HEK293 (cell line): Measurements from ENCODE around the gene PTPRJ.

Experiments used
- CTCF ChIA-PET: fragments of 350-600 bp; formaldehyde crosslinking; extraction: SDS; loops from one replicate; lab custom pipeline; 2021; ENCODE audit warnings: antibody characterized with exemption; lab: Yijun Ruan, JAX
- POLR2A ChIA-PET: fragments of 300-600 bp; formaldehyde crosslinking; extraction: SDS; loops from one replicate; lab custom pipeline; 2020; ENCODE audit warnings: antibody characterized with exemption, inconsistent platforms; lab: Yijun Ruan, JAX
- H3K27ac ChIP-seq: fragments of 200-500 bp; sonication (Bioruptor generic); 2 replicates; pipeline ENCODE4 v1.5.1; 2014; ENCODE audit warnings: low read depth, low read length, control low read depth, inconsistent platforms; ENCODE audit errors: extremely low read depth
- H3K36me3 ChIP-seq, 2 experiments: fragments of 200-500 bp in 1 of 2; sonication (Bioruptor generic) in 1 of 2; 1 replicate in 1 of 2; 2 replicates in 1 of 2; pipeline ENCODE4 v1.5.1; 2014 to 2017; ENCODE audit warnings: inconsistent platforms in 2 of 2, low read length in 2 of 2; ENCODE audit not compliant: control insufficient read depth in 2 of 2, insufficient read depth in 1 of 2
- H3K4me1 ChIP-seq: fragments of 200-500 bp; sonication (Bioruptor generic); 2 replicates; pipeline ENCODE4 v1.5.1; 2014; ENCODE audit warnings: mild to moderate bottlenecking, low read length, inconsistent platforms; ENCODE audit not compliant: control insufficient read depth, insufficient read depth
- H3K4me3 ChIP-seq: 2 replicates; pipeline ENCODE4 v1.5.1; 2011; ENCODE audit warnings: low read depth, mild to moderate bottlenecking, control low read depth, low read length, moderate library complexity
- H3K9me3 ChIP-seq: fragments of 200-500 bp; sonication (Bioruptor generic); 2 replicates; pipeline ENCODE4 v1.5.1; 2014; ENCODE audit warnings: low read depth, low read length, inconsistent platforms; ENCODE audit not compliant: control insufficient read depth, insufficient read depth
- KLF7 ChIP-seq: fragments of 450-650 bp; formaldehyde crosslinking; IDR thresholded peaks from 2 replicates; pipeline ENCODE4 v1.5.1; 2016; ENCODE audit warnings: missing biosample characterization, missing genetic modification characterization, borderline replicate concordance
- PRDM10 ChIP-seq: fragments of 450-650 bp; formaldehyde crosslinking; IDR thresholded peaks from 2 replicates; pipeline ENCODE4 v1.5.1; 2016; ENCODE audit warnings: missing biosample characterization, missing genetic modification characterization
- ZBTB10 ChIP-seq: fragments of 450-650 bp; formaldehyde crosslinking; IDR thresholded peaks from 2 replicates; pipeline ENCODE4 v1.5.1; 2016; ENCODE audit warnings: missing biosample characterization, missing genetic modification characterization
- ZIC2 ChIP-seq: fragments of 450-650 bp; formaldehyde crosslinking; IDR thresholded peaks from 2 replicates; pipeline ENCODE4 v1.5.1; 2016; ENCODE audit warnings: missing biosample characterization, missing genetic modification characterization
- ZNF18 ChIP-seq: fragments of 450-650 bp; formaldehyde crosslinking; IDR thresholded peaks from 2 replicates; pipeline ENCODE4 v1.5.1; 2016; ENCODE audit warnings: missing biosample characterization, missing genetic modification characterization
- ZNF184 ChIP-seq: fragments of 450-650 bp; IDR thresholded peaks from 2 replicates; pipeline ENCODE4 v1.5.1; 2018; ENCODE audit warnings: missing biosample characterization, mild to moderate bottlenecking, missing genetic modification characterization
- ZNF211 ChIP-seq: fragments of 450-650 bp; formaldehyde crosslinking; IDR thresholded peaks from 2 replicates; pipeline ENCODE4 v1.5.1; 2016; ENCODE audit warnings: low read depth, missing biosample characterization, missing genetic modification characterization
- ZNF292 ChIP-seq: fragments of 450-650 bp; formaldehyde crosslinking; IDR thresholded peaks from 2 replicates; pipeline ENCODE4 v1.5.1; 2016; ENCODE audit warnings: low read depth, missing biosample characterization, missing genetic modification characterization, borderline replicate concordance
- ZNF37A ChIP-seq: fragments of 450-650 bp; IDR thresholded peaks from 2 replicates; pipeline ENCODE4 v1.5.1; 2018; ENCODE audit warnings: missing biosample characterization, missing genetic modification characterization
- ZNF473 ChIP-seq: fragments of 450-650 bp; formaldehyde crosslinking; IDR thresholded peaks from 2 replicates; pipeline ENCODE4 v1.5.1; 2017; ENCODE audit warnings: missing biosample characterization, missing genetic modification characterization
- ZNF501 ChIP-seq: fragments of 450-650 bp; formaldehyde crosslinking; IDR thresholded peaks from 2 replicates; pipeline ENCODE4 v1.5.1; 2016; ENCODE audit warnings: missing biosample characterization, missing genetic modification characterization
- ZNF558 ChIP-seq: fragments of 450-650 bp; formaldehyde crosslinking; IDR thresholded peaks from 2 replicates; pipeline ENCODE4 v1.5.1; 2016; ENCODE audit warnings: missing biosample characterization, missing genetic modification characterization

Gene PTPRJ

GRCh38 chr11:48034926-48035871, 54.8 kb downstream of the PTPRJ start:
- no peaks in the 10 kb centered on the region for H3K36me3 ChIP-seq
- no peak overlapping the region for H3K4me3 ChIP-seq
- POLR2A ChIA-PET = no interaction called here
- CTCF ChIA-PET = no interaction called here
- peak; percentile 57 for TF ChIP-seq ZIC2
- TF ChIP-seq ZNF501 (tag by site-specific recombination) = no peak
- TF ChIP-seq, all 188 proteins: peak for 1
- no peaks in the 10 kb centered on the region for H3K4me1 ChIP-seq
- no peaks in the 10 kb centered on the region for H3K9me3 ChIP-seq
- no peak overlapping the region for H3K27ac ChIP-seq

- TF ChIP-seq ZNF37A (tag by site-specific recombination) = no peak
- peak; percentile 27 for TF ChIP-seq PRDM10 (tag by site-specific recombination)
- ChIA-PET CTCF (interaction anchor here (0.6 kb wide), 1 partner anchor 33 kb away, joined by 4 read pairs; no protein-coding TSS in a partner anchor), POLR2A (interaction anchor here (0.8 kb wide), 1 partner anchor 20 kb away, joined by 3 read pairs; no protein-coding TSS in a partner anchor)
- Histone ChIP-seq H3K36me3 (no peaks in the 10 kb centered on the region), H3K4me3 (no peak overlapping the region), H3K4me1 (no peaks in the 10 kb centered on the region), H3K27ac (no peak overlapping the region), H3K9me3 (no peaks in the 10 kb centered on the region)
Observed at GRCh38 chr11:48036011-48036410, 55.7 kb downstream of the PTPRJ start.

GRCh38 chr11:48036466-48036865, 56.1 kb downstream of the PTPRJ start:
- Histone ChIP-seq H3K4me3 (no peak overlapping the region), H3K36me3 (no peaks in the 10 kb centered on the region), H3K9me3 (no peaks in the 10 kb centered on the region), H3K4me1 (no peaks in the 10 kb centered on the region), H3K27ac (no peak overlapping the region)
- ChIA-PET POLR2A (interaction anchor here (0.8 kb wide), 1 partner anchor 19 kb away, joined by 3 read pairs; no protein-coding TSS in a partner anchor), CTCF (interaction anchor here (0.6 kb wide), 1 partner anchor 33 kb away, joined by 4 read pairs; no protein-coding TSS in a partner anchor)
- TF ChIP-seq ZNF211 (no peak), ZNF292 (tag by site-specific recombination) (no peak), ZNF184 (tag by site-specific recombination) (no peak), ZNF558 (tag by site-specific recombination) (no peak), ZBTB10 (tag by site-specific recombination) (no peak), ZNF18 (tag by site-specific recombination) (no peak), ZNF473 (tag by site-specific recombination) (no peak), KLF7 (tag by site-specific recombination) (no peak)
